Aorta (tissue), 5 donors: ENCODE measurements around the gene USF1. TPM values are rescaled to one million over a fixed set of nuclear protein-coding genes. Genes with fewer than 3 reads are reported as not detected.
A peak's percentile ranks its signal among the peaks of the same experiment; 100 is the strongest.
"Not testable (repeated sequence)": the region's sequence is repeated elsewhere in the genome, so short reads cannot be mapped to it uniquely, and the experiment has no call there.

Source experiments
- ATAC-seq: fragments of 200-7000 bp; cut with Tn5 transposase; one replicate; pipeline ENCODE4 v1.9.1; 2022; ENCODE audit warnings: moderate library complexity; ENCODE audit not compliant: low FRiP score
- DNase-seq, 2 donors: peaks; one replicate each; pipeline ENCODE4 v3.0.0-alpha.2; 2020
- H3K27ac ChIP-seq, 2 donors: one replicate each; pipeline ENCODE4 v1.5.1; 2013; ENCODE audit warnings: low read length in 2 of 2, mild to moderate bottlenecking in 2 of 2, moderate library complexity in 2 of 2, control low read depth in 1 of 2, inconsistent platforms in 1 of 2, low read depth in 1 of 2
- H3K27me3 ChIP-seq, 2 donors: one replicate each; pipeline ENCODE4 v1.6.1; 2013; ENCODE audit warnings: control low read depth in 1 of 2, low read length in 1 of 2, mild to moderate bottlenecking in 1 of 2, moderate library complexity in 1 of 2; ENCODE audit not compliant: insufficient read depth in 2 of 2, control insufficient read depth in 1 of 2
- H3K36me3 ChIP-seq, 2 donors: one replicate each; pipeline ENCODE4 v1.6.1; 2013; ENCODE audit warnings: control low read depth in 1 of 2, low read length in 1 of 2, mild to moderate bottlenecking in 1 of 2; ENCODE audit not compliant: insufficient read depth in 2 of 2, control insufficient read depth in 1 of 2
- H3K4me1 ChIP-seq, 2 donors: one replicate each; pipeline ENCODE4 v1.6.1; 2013; ENCODE audit warnings: low read length in 2 of 2, control low read depth in 1 of 2, mild to moderate bottlenecking in 1 of 2, moderate library complexity in 1 of 2; ENCODE audit not compliant: insufficient read depth in 2 of 2, control insufficient read depth in 1 of 2
- H3K4me3 ChIP-seq, 2 donors: one replicate each; pipeline ENCODE4 v1.5.1; 2013; ENCODE audit warnings: low read length in 2 of 2, control low read depth in 1 of 2, mild to moderate bottlenecking in 1 of 2
- H3K9me3 ChIP-seq: one replicate; pipeline ENCODE4 v1.6.1; 2013; ENCODE audit warnings: mild to moderate bottlenecking, low read length; ENCODE audit not compliant: control insufficient read depth
- WGBS, 2 donors: extraction: QIAGEN DNeasy Blood & Tissue Kit; methylation state at CpG; one replicate each; pipeline ENCODE4 v1.1.7; 2013; 5-methylcytosine and 5-hydroxymethylcytosine counted together
- intact Hi-C, 2 donors: fragments of 100-400 bp; cut with DNase I; formaldehyde crosslinking; loops; one replicate each; pipeline versions ENCODE4 v1.14.2 to v1.15.0; 2022
- polyA plus RNA-seq, 2 donors: library from polyadenylated mRNA; stranded (reverse); fragments of 200-250 nt; gene quantifications; one replicate each; pipeline ENCODE4 v1.2.3, GENCODE V29; 2013
- total RNA-seq, 2 donors: library from RNA; stranded (reverse); fragmentation: NEBNext Ultra II Directional; extraction: Animal tissue kit (Norgen Biotek cat#: 25700); gene quantifications; one replicate each; pipeline ENCODE4 v1.2.1, GENCODE V29; 2021
- donor health status: healthy with polysubstance abuse.
- donor health status: Bipolar disorder and iron deficiency.
- donor health status: DM: no; HTN: no; CAD: no.
- donor health status: DM: no; HTN: no; CAD: no.
- donor health status: DM: yes; HTN: yes; CAD: no.

The USF1 gene
- total and polyA plus RNA-seq, 4 donors, result 33.8 to 124 (median 54.6) TPM

DNA sequence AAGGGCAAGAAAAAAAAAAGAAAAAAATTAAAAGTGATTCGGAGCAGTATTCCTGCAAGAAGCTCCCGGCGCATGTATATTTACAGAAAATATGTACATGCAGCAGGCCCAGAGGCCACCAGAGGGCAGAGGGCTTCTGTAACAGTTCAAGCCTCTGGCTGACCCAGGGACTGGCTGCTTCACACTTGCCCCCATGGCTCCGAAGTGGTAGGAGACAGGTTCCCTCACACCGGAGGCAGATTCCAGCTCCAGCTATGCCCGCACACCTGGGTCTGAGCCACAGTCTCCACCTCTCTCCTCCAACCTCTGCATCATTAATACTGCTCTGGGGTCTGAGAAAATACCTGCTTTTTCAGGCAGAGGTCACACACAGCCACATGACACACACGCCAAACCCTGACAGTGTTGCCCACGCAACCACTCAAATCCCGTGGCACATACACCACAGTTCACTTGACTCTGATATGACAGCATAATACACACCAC is 26.2 kb upstream of the USF1 start:
- H3K27ac ChIP-seq, result no peak overlapping the region
- no peak overlapping the region for H3K4me3 ChIP-seq
- DNase-seq, result peak in 1 of 2 donors; percentile 72
- H3K9me3 ChIP-seq, result no peaks in the 10 kb centered on the region
- WGBS, 2 donors, result 78 to 79% methylated on average over 9 of the region's 9 CpGs
- no peaks in the 10 kb centered on the region for H3K27me3 ChIP-seq
- H3K36me3 ChIP-seq, result no peaks in the 10 kb centered on the region
- no peak for ATAC-seq
- H3K4me1 ChIP-seq, result no peaks in the 10 kb centered on the region
- intact Hi-C loops, result no loop called here

DNA sequence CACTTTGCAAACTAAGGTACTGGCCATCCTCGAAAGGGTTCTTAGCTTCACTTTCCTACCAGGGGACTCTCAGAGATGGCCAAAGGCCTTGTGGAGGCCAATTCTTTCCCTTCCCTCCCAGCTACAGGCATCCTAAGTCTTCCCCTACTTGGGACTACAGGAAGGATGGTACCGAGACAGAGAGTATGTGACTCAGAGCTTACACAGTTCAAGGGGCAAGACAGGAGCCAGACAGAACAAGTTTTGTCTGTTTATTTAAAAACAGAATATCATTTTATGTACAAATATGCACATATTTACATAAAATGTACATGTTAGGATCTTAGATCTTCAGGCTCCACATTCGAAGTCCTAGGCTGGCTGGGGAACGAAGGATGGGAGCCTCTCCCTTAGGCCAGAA is 25.0 kb upstream of the USF1 start:
- Histone ChIP-seq H3K27me3 (no peaks in the 10 kb centered on the region), H3K36me3 (no peaks in the 10 kb centered on the region), H3K9me3 (no peaks in the 10 kb centered on the region), H3K27ac (no peak overlapping the region), H3K4me3 (no peak overlapping the region), H3K4me1 (no peaks in the 10 kb centered on the region)
- ATAC-seq (no peak), DNase-seq (no peak)
- WGBS, 2 donors, result 92 to 95% methylated on average over 4 of the region's 4 CpGs
- intact Hi-C loops, result no loop called here

DNA sequence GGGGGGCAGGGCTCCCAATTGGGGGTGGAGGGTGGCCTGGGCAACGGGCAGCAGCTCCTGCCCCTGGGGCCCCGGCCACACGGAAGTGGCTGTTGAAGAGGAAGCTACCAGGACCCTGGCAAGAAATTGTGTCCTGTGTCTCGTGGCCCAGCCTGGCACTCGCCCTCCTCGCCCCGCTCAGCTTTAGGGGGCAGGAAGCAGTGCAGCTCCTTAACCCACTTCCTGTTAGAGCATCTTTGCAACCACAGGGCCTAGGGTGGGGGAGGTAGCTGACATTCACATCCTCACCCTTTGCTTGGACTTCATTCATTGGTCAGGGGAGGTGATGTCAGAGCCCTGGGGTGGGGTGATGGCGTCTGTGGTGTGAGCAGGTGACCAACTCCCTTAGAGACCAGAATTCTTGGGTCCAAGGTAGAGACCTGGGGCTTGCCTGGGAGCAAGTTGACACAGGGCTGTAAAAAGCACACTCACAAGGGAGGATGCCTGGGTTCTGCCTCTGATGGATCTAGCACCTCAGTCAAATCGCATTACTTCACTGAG is 24.0 kb upstream of the USF1 start, which contains the start of gene ARHGAP30:
Gene ARHGAP30, minus strand, starts transcription at position 161 of the 540 bp plus-strand sequence. CDS start 267 bp downstream, outside the sequence.
- ATAC-seq (peak; percentile 47), DNase-seq (peak; percentile 81 to 90)
- no peaks in the 10 kb centered on the region for H3K4me1 ChIP-seq
- H3K27me3 ChIP-seq, result no peaks in the 10 kb centered on the region
- 80 to 83% methylated on average over 9 of the region's 9 CpGs for WGBS, 2 donors
- H3K36me3 ChIP-seq, result no peaks in the 10 kb centered on the region
- H3K9me3 ChIP-seq, result no peaks in the 10 kb centered on the region
- H3K27ac ChIP-seq, result no peak within 1 kb of the TSS
- intact Hi-C loops, result no loop called here
- H3K4me3 ChIP-seq, result no peak within 1 kb of the TSS

DNA sequence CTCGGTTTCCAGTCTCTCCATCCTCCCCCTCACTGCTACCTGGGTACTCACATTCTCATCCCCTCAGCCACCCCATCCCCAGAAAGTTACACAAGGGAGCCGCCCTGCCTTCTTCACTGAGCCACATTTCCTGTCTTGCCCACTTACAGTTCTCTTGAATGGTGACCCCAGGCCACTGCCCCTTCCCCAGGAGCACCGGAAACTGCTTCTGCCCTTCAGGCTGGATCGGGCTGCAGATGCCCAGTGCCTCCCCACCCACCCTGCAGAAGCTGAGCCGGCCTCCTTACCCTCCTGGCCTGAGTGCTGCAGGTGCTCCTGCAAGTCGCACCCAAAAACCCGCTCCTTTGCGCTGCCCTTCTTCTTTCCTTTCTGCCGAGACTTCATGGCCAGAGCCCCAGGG is 23.5 kb upstream of the USF1 start:
- H3K27me3 ChIP-seq, result no peaks in the 10 kb centered on the region
- 87 to 90% methylated on average over 9 of the region's 9 CpGs for WGBS, 2 donors
- H3K27ac ChIP-seq, result no peak overlapping the region
- no peaks in the 10 kb centered on the region for H3K36me3 ChIP-seq
- intact Hi-C loops, result no loop called here
- no peak overlapping the region for H3K4me3 ChIP-seq
- no peaks in the 10 kb centered on the region for H3K9me3 ChIP-seq
- no peak for ATAC-seq
- H3K4me1 ChIP-seq, result no peaks in the 10 kb centered on the region
- DNase-seq, result peak; percentile 52 to 66

DNA sequence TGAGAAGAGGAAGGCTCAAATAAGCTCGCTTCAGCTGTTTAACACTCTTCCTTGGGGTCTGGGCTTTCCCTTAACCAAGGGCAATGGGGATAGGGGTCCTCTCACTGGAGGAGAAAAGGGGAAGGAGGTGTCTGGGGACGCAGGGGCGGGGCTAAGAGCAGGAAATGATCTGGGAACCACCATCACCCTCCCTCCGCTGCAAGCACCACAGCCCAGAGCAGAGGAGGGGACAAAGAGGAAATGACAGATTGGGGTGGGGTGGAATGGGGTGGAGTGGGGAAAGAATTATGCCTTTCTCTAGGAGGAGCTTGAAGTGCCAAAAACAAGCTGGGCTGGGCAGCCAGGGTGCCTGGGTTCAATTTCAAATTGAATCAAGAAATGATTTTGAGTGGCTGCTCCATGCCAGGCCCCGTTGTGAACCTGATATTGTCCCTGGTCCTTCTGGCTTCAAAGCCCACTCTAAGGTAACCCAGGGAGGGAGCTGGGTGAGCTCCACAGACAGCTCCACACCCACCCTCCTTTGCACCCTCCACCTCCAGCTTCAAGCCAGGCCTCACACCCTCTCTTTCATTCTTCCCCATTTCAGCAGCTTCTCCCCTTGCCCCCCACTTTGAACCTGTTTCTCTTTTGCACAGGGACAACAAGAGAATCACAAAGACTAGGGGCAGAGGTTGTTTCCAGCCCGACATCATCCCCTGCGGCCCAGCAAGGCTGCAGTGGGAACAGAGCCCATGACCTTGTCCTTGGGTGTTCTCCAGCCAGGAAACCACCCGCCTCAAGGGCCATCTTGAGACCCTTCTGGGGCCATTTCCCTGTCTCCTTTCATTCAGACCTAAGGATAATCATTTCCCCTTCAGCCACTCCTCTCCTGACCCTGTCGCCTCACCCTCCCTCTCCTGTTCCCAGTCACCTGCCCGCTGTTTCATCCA is 22.8 kb upstream of the USF1 start:
- H3K9me3 ChIP-seq, result no peaks in the 10 kb centered on the region
- no peak overlapping the region for H3K4me3 ChIP-seq
- WGBS, 2 donors, result 80% methylated on average over 10 of the region's 10 CpGs
- H3K4me1 ChIP-seq, result no peaks in the 10 kb centered on the region
- intact Hi-C loops, result no loop called here
- peak; percentile 81 to 90 for DNase-seq
- H3K27ac ChIP-seq, result no peak overlapping the region
- H3K27me3 ChIP-seq, result no peaks in the 10 kb centered on the region
- ATAC-seq, result peak; percentile 83
- no peaks in the 10 kb centered on the region for H3K36me3 ChIP-seq

DNA sequence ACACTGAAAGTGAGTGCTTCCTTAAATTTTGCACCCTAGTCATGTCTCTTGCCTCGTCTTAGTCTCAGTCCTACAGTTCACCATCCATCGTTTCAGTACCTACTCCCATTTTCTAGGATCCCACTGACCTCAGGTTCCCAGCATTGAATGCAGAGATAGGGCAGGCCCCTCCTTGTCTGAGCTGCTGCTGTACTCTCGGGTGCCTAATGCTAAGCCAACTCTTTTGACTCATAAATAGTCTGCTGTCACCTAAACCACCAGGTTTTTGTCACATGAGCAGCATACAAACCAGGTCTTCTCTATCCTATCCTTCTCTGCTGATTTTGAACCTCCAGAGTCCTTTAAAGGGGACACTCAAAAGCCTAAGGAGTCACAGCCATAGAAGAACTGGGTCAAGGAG is 20.9 kb upstream of the USF1 start:
- Histone ChIP-seq H3K27me3 (no peaks in the 10 kb centered on the region), H3K9me3 (no peaks in the 10 kb centered on the region), H3K4me1 (no peaks in the 10 kb centered on the region), H3K36me3 (no peaks in the 10 kb centered on the region), H3K27ac (no peak overlapping the region), H3K4me3 (no peak overlapping the region)
- DNase-seq, result peak in 1 of 2 donors; percentile 6
- 66 to 71% methylated on average over 3 of the region's 3 CpGs for WGBS, 2 donors
- no peak for ATAC-seq
- intact Hi-C loops, result no loop called here

DNA sequence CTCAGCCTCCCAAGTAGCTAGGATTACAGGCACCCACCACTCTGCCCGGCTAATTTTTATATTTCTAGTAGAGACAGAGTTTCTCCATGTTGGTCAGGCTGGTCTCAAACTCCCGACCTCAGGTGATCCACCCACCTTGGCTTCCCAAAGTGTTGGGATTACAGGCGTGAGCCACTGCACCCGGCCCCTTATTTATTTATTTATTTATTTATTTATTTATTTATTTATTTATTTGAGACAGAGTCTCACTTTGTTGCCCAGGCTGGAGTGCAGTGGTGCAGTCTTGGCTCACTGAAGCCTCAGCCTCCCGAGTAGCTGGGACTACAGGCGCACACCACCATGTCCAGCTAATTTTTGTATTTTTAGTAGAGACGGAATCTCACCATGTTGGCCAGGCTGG is 19.9 kb upstream of the USF1 start:
- 87 to 88% methylated on average over 7 of the region's 7 CpGs for WGBS, 2 donors
- H3K4me1 ChIP-seq, intact Hi-C loops, DNase-seq, H3K4me3 ChIP-seq, H3K9me3 ChIP-seq, H3K36me3 ChIP-seq, ATAC-seq, H3K27me3 ChIP-seq, H3K27ac ChIP-seq: not testable (repeated sequence)

DNA sequence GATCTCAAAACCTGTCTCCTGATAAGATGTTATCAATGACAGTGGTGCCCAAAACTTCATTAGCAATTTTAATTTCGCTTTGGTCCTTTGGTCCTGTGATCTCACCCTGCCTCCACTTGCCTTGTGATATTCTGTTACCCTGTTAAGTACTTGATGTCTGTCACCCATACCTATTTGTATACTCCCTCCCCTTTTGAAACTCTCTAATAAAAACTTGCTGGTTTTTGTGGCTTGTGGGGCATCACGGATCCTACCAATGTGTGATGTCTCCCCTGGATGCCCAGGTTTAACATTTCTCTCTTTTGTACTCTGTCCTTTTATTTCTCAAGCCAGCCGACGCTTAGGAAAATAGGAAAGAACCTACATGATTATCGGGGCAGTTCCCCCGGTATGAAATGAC is 18.2 kb upstream of the USF1 start:
- 54 to 56% methylated on average over 6 of the region's 6 CpGs for WGBS, 2 donors
- not testable (repeated sequence) for H3K4me3 ChIP-seq, ATAC-seq

DNA sequence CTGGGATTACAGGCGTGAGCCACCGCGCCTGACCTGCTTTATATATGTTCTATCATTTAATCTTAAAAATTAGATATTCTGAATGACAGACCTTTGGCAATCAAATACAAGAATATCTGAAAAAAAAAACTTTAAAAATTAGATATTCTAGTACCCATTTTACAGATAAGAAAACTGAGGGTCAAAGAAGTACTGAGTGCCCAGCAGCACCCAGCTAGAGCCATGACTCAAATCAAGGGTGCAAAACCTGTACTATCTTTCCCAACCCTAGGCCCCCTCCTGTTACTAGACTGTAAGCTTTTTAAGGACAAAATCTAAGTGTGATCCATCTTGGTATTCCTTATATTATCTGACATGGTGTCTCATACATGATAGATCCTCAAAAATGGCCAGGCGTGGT is 15.6 kb upstream of the USF1 start:
- no peak for DNase-seq
- intact Hi-C loops, result no loop called here
- H3K4me3 ChIP-seq, result no peak overlapping the region
- H3K27ac ChIP-seq, result no peak overlapping the region
- no peaks in the 10 kb centered on the region for H3K36me3 ChIP-seq
- no peak for ATAC-seq
- H3K4me1 ChIP-seq, result no peaks in the 10 kb centered on the region
- no peaks in the 10 kb centered on the region for H3K27me3 ChIP-seq
- WGBS, 2 donors, result 88 to 94% methylated on average over 4 of the region's 4 CpGs
- no peaks in the 10 kb centered on the region for H3K9me3 ChIP-seq

More for the DNA sequence above, 18.2 kb upstream of the USF1 start:
- H3K27ac ChIP-seq, H3K36me3 ChIP-seq, intact Hi-C loops, H3K27me3 ChIP-seq, H3K9me3 ChIP-seq, DNase-seq, H3K4me1 ChIP-seq: not testable (repeated sequence)
